ENCODE measurements around the gene CRHR1. TPM values are rescaled to one million over a fixed set of nuclear protein-coding genes. Genes with fewer than 3 reads are reported as not detected.

Gene CRHR1
- total and polyA plus RNA-seq, 2 of the 4 experiments (the other 2 are of a cell fraction) = not detected

GRCh38 chr17:45787044-45787443, 2.9 kb downstream of the CRHR1 start:
- Histone ChIP-seq H3K36me3 (ENCODE audit: control insufficient read depth, insufficient read depth, low read length) (no peaks in the 10 kb centered on the region), H3K9me3 (ENCODE audit: control insufficient read depth, insufficient read depth, low read length) (no peaks in the 10 kb centered on the region), H4K5ac (ENCODE audit: low read depth, low read length) (no peak overlapping the region), H3K4me1 (ENCODE audit: control insufficient read depth, insufficient read depth, low read length) (peaks cover 1% of the 10 kb centered on the region; the same call in 1 of the 2 replicates), H2AFZ (replicated peaks; ENCODE audit: low read length, poor library complexity) (no peak overlapping the region), H4K91ac (ENCODE audit: insufficient read depth, low read depth, low read length) (no peak overlapping the region), H2AK9ac (replicated peaks; ENCODE audit: low read depth, low read length, poor library complexity) (no peak overlapping the region), H3K4me3 (ENCODE audit: insufficient read depth, low read depth, low read length) (no peak overlapping the region), H3K14ac (replicated peaks; ENCODE audit: low read depth, low read length) (no peak overlapping the region), H2BK20ac (ENCODE audit: low read depth, low read length) (no peak overlapping the region), H3K4ac (ENCODE audit: low read depth, low read length) (no peak overlapping the region), H2BK15ac (ENCODE audit: low read depth, low read length) (no peak overlapping the region), H3K27ac (ENCODE audit: insufficient read depth, low read length) (no peak overlapping the region), H3K56ac (ENCODE audit: extremely low read depth, insufficient read depth, low read length) (no peak overlapping the region), H3K4me2 (ENCODE audit: low read depth, low read length) (no peak overlapping the region), H3K18ac (ENCODE audit: low read depth, low read length) (no peak overlapping the region), H3K27me3 (ENCODE audit: control insufficient read depth, insufficient read depth, low read length) (peaks cover 87% of the 10 kb centered on the region), H2BK5ac (ENCODE audit: low read depth, low read length, poor library complexity, severe bottlenecking) (no peak overlapping the region), H3K79me1 (ENCODE audit: low read depth in 1 of 2, low read length in 2 of 2) (no peaks in the 10 kb centered on the region), H3K9me1 (ENCODE audit: insufficient read depth, low read length) (no peaks in the 10 kb centered on the region), H2AK5ac (ENCODE audit: low read depth, low read length) (no peak overlapping the region), H4K20me1 (ENCODE audit: insufficient read depth, low read length) (no peaks in the 10 kb centered on the region), H4K8ac (ENCODE audit: low read depth in 2 of 2, low read length in 2 of 2) (no peak overlapping the region), H3K23ac (ENCODE audit: low read depth, low read length) (no peak overlapping the region), H2BK120ac (ENCODE audit: low read depth, low read length) (no peak overlapping the region), H3K9ac (ENCODE audit: low read depth, low read length) (no peak overlapping the region)
- ChIA-PET CTCF (no interaction called here), POLR2A (ENCODE audit: unreplicated experiment) (no interaction called here)
- BruUV-seq (replicated peaks) = no TSS peak
- intact Hi-C loops (cut with micrococcal nuclease) (no loop called here), dilution Hi-C loops (cut with HindIII; ENCODE audit: low sequenced_read_pairs, unreplicated experiment) (no loop called here), in situ Hi-C loops (cut with MboI; ENCODE audit: low sequenced_read_pairs) (no loop called here)
- ATAC-seq (ENCODE audit: low read depth) (no peak), DNase-seq (no peak)
- no peak for TF ChIP-seq CHD1 (IDR thresholded peaks at IDR 0.05; ENCODE audit: low read depth, low read length)
- no peak for TF ChIP-seq CEBPB (IDR thresholded peaks at IDR 0.05; ENCODE audit: low read depth, low read length)
- no peak for TF ChIP-seq RFX5 (IDR thresholded peaks at IDR 0.05; ENCODE audit: low read depth, low read length)
- no peak for TF ChIP-seq MAFK (IDR thresholded peaks at IDR 0.05; ENCODE audit: low read depth, low read length)
- TF ChIP-seq ELK1 (IDR thresholded peaks at IDR 0.05; ENCODE audit: borderline replicate concordance, low read depth, low read length) = no peak
- no peak for TF ChIP-seq SMC3 (IDR thresholded peaks at IDR 0.05; ENCODE audit: low read depth, low read length)
- TF ChIP-seq BHLHE40 (IDR thresholded peaks at IDR 0.05; ENCODE audit: low read depth, low read length) = no peak
- TF ChIP-seq RCOR1 (IDR thresholded peaks at IDR 0.05; ENCODE audit: insufficient replicate concordance, low read length) = no peak
- TF ChIP-seq RAD21 (IDR thresholded peaks at IDR 0.05; ENCODE audit: low read length) = no peak
- TF ChIP-seq USF2 (IDR thresholded peaks at IDR 0.05; ENCODE audit: low read depth, low read length) = no peak
- no peak for TF ChIP-seq MXI1 (IDR thresholded peaks at IDR 0.05; ENCODE audit: borderline replicate concordance, low read depth, low read length)
- no peak for TF ChIP-seq CTCF (conservative IDR thresholded peaks at IDR 0.05; ENCODE audit: low read depth, low read length)
- no peak for TF ChIP-seq POLR2A (IDR thresholded peaks at IDR 0.05; ENCODE audit: low read depth, low read length)
- no peak for TF ChIP-seq FOS (IDR thresholded peaks at IDR 0.05; ENCODE audit: low read depth, low read length)
- no peak for TF ChIP-seq NFE2L2 (IDR thresholded peaks at IDR 0.05; ENCODE audit: low read depth, low read length)
- no peak for TF ChIP-seq MAZ (IDR thresholded peaks at IDR 0.05; ENCODE audit: borderline replicate concordance, low read depth, low read length)
- WGBS, 2 experiments (ENCODE audit: extremely low coverage in 2 of 2, insufficient read length in 1 of 2) = no CpG with 5 or more reads among the region's 3 CpGs
